Activated T-cell treated with anti-CD3 and anti-CD28 coated beads, Interleukin-2, amount 50 U/mL, for 4 hours (primary cell): ENCODE results near the gene CRTAC1. TPM values are rescaled to one million over a fixed set of nuclear protein-coding genes. Genes with fewer than 3 reads are reported as not detected.
A peak's percentile ranks its signal among the peaks of the same experiment; 100 is the strongest.

Source experiments
- ATAC-seq, 2 donors: fragments of 200-7000 bp; cut with Tn5 transposase; one replicate each; pipeline ENCODE4 v1.10.0; 2021
- DNase-seq: peaks from one replicate; pipeline ENCODE4 v3.0.0-alpha.2; 2020
- H3K27me3 Mint-ChIP-seq: one replicate; pipeline ENCODE4 v1.8.0; 2021; ENCODE audit warnings: low read depth, mixed read lengths
- H3K36me3 Mint-ChIP-seq: one replicate; pipeline ENCODE4 v1.8.0; 2022; ENCODE audit warnings: mixed read lengths; ENCODE audit not compliant: insufficient read depth
- H3K4me1 Mint-ChIP-seq: one replicate; pipeline ENCODE4 v1.8.0; 2021; ENCODE audit warnings: low read depth, mixed read lengths
- H3K4me3 Mint-ChIP-seq: one replicate; pipeline ENCODE4 v1.8.0; 2021; ENCODE audit warnings: mild to moderate bottlenecking, moderate library complexity, mixed read lengths
- H3K9me3 Mint-ChIP-seq: one replicate; pipeline ENCODE4 v1.8.0; 2021; ENCODE audit warnings: mixed read lengths
- total RNA-seq, 3 donors: library from RNA; stranded (reverse); gene quantifications; one replicate each; pipeline ENCODE4 v1.2.1, GENCODE V29; 2021

The CRTAC1 gene
- total RNA-seq, 3 donors from 2014 or later: not detected

GRCh38 chr10:98041352-98042043 is 11.1 kb upstream of the CRTAC1 start:
- no peaks in the 10 kb centered on the region for H3K36me3 Mint-ChIP-seq
- H3K27me3 Mint-ChIP-seq: peaks cover 63% of the 10 kb centered on the region
- H3K4me1 Mint-ChIP-seq: peaks cover 1% of the 10 kb centered on the region
- H3K4me3 Mint-ChIP-seq: no peak overlapping the region
- H3K9me3 Mint-ChIP-seq: no peaks in the 10 kb centered on the region
- DNase-seq (peak; percentile 15), ATAC-seq (no peak)

GRCh38 chr10:98039690-98040381 is 9.4 kb upstream of the CRTAC1 start:
- DNase-seq (no peak), ATAC-seq (no peak)
- Mint-ChIP-seq H3K9me3 (no peaks in the 10 kb centered on the region), H3K4me3 (no peak overlapping the region), H3K36me3 (no peaks in the 10 kb centered on the region), H3K4me1 (no peaks in the 10 kb centered on the region), H3K27me3 (peaks cover 74% of the 10 kb centered on the region)

GRCh38 chr10:98038288-98038687 is 7.9 kb upstream of the CRTAC1 start:
- no peak for ATAC-seq
- DNase-seq: no peak
- peaks cover 74% of the 10 kb centered on the region for H3K27me3 Mint-ChIP-seq
- H3K4me3 Mint-ChIP-seq: no peak overlapping the region
- no peaks in the 10 kb centered on the region for H3K36me3 Mint-ChIP-seq
- no peaks in the 10 kb centered on the region for H3K9me3 Mint-ChIP-seq
- no peaks in the 10 kb centered on the region for H3K4me1 Mint-ChIP-seq

GRCh38 chr10:98035599-98035998 is 5.2 kb upstream of the CRTAC1 start:
- H3K27me3 Mint-ChIP-seq: peaks cover 73% of the 10 kb centered on the region
- no peak for DNase-seq
- H3K4me1 Mint-ChIP-seq: no peaks in the 10 kb centered on the region
- H3K36me3 Mint-ChIP-seq: no peaks in the 10 kb centered on the region
- no peak overlapping the region for H3K4me3 Mint-ChIP-seq
- no peaks in the 10 kb centered on the region for H3K9me3 Mint-ChIP-seq
- no peak for ATAC-seq

- Mint-ChIP-seq H3K4me1 (peaks cover 4% of the 10 kb centered on the region), H3K9me3 (no peaks in the 10 kb centered on the region), H3K27me3 (peaks cover 75% of the 10 kb centered on the region), H3K4me3 (no peak overlapping the region), H3K36me3 (no peaks in the 10 kb centered on the region)
- ATAC-seq (no peak), DNase-seq (no peak)
Measured at GRCh38 chr10:98033515-98033914, 3.1 kb upstream of the CRTAC1 start.

- ATAC-seq (no peak), DNase-seq (no peak)
- peaks cover 6% of the 10 kb centered on the region for H3K4me1 Mint-ChIP-seq
- peaks cover 73% of the 10 kb centered on the region for H3K27me3 Mint-ChIP-seq
- no peak overlapping the region for H3K4me3 Mint-ChIP-seq
- no peaks in the 10 kb centered on the region for H3K36me3 Mint-ChIP-seq
- no peaks in the 10 kb centered on the region for H3K9me3 Mint-ChIP-seq
Measured at GRCh38 chr10:98031440-98031839, 1.0 kb upstream of the CRTAC1 start.

GRCh38 chr10:98030991-98031431 is 590 bp upstream of the CRTAC1 start:
- Mint-ChIP-seq H3K36me3 (no peaks in the 10 kb centered on the region), H3K4me3 (no peak overlapping the region), H3K27me3 (peaks cover 72% of the 10 kb centered on the region), H3K4me1 (peaks cover 6% of the 10 kb centered on the region), H3K9me3 (no peaks in the 10 kb centered on the region)
- DNase-seq: no peak
- ATAC-seq: peak in 1 of 2 donors; percentile 8

DNA sequence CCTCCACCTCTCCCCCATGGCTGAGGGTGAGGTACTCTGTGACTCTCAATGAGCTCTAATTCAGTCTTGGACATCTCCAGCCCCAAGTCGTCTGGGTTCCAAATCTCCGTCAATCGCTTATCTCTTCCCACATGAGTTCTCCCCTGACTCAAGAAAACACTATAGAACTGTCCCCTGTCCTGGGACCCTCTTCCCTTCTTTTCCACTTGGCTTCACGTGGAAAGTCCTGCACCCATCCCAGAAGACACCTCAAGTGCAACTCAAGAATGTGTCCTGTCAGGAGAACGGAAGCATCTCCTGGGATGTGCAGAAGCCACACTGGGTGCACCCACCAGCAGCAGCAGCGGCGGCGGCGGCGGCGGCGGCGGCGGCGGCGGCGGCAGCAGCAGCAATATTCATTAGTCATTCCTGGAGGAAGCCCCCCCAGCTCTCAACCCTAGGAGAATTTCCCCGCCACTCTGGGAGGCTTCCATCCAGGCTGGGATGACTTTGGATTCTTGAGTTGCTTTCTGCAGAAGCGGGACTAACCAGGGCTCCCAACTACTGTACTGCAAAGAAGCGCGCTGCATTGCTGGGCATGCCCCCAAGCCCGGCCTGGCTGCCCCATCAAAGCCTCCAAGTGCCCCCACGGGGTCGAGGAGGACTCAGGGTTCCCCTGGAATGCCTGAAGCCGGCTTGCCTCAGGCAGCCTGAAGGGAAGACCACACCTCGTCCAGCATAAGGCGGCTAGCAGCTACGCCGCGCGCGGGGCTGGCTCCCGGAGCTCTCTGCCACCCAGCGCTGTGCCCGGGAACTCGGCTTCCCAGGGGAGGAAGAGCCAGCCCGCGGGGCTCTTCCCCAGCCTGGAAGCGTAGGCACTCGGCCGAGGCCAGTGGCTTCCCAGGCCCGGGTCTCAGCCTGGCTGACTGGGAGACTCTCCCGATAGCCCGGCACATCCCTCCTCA is 1.0 kb downstream of the CRTAC1 start:
- no peak for DNase-seq
- Mint-ChIP-seq H3K9me3 (no peaks in the 10 kb centered on the region), H3K4me3 (no peak overlapping the region), H3K36me3 (no peaks in the 10 kb centered on the region), H3K4me1 (peaks cover 6% of the 10 kb centered on the region), H3K27me3 (peaks cover 62% of the 10 kb centered on the region)
- ATAC-seq: no peak

DNA sequence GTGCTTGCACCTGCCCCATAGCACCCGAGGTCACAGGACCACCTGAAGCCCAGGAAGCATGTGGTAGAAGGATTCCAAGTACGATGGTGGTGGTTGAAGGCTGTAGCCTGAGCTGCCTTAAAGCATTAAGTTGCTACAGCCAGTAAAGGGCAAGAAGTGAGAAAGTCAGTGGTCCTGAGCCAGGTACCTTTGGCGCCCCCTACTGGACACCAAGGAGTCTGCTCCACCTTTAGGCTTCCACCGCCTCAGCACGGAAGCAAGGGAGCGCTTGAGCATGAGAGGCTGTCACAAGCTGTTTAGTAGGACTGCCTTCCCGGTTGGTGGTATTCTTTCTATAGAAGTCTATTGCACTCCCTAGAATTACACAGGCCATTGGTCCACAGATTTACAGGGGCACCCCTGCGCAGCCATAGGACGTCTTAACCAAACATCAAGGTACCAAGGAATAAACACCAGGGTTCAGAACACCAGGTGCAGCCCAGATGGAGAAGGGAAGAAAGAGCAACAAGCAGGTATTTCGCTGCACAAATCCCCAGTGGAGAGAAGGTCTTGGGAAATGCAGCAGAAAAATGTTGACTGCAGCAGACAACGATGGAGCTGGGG is 2.2 kb downstream of the CRTAC1 start:
- peak; percentile 40 for DNase-seq
- Mint-ChIP-seq H3K9me3 (no peaks in the 10 kb centered on the region), H3K27me3 (peaks cover 58% of the 10 kb centered on the region), H3K36me3 (no peaks in the 10 kb centered on the region), H3K4me3 (no peak overlapping the region), H3K4me1 (peaks cover 6% of the 10 kb centered on the region)
- ATAC-seq: peak; percentile 52 to 59

DNA sequence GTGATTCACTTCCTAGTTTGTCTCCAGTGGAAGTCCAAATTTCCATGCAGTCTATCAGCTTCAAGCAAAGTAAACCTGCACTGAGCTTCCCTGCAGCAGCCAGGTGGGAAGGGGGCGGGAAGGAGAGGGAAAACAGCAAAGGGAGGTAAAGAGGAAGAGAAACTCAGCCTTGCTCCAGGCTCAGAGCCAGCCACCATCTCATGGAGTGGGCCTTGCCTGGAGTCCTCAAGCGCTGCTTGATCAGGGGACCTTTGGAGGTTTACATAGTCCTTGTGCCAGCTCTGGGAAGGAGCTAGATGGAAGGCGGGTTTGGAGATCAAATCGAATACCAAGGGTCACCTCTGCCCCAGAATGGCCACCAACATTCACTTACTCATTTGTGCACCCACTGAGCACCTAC is 7.4 kb downstream of the CRTAC1 start:
- no peak for ATAC-seq
- no peaks in the 10 kb centered on the region for H3K9me3 Mint-ChIP-seq
- no peaks in the 10 kb centered on the region for H3K4me1 Mint-ChIP-seq
- DNase-seq: no peak
- no peaks in the 10 kb centered on the region for H3K36me3 Mint-ChIP-seq
- peaks cover 32% of the 10 kb centered on the region for H3K27me3 Mint-ChIP-seq
- H3K4me3 Mint-ChIP-seq: no peak overlapping the region

DNA sequence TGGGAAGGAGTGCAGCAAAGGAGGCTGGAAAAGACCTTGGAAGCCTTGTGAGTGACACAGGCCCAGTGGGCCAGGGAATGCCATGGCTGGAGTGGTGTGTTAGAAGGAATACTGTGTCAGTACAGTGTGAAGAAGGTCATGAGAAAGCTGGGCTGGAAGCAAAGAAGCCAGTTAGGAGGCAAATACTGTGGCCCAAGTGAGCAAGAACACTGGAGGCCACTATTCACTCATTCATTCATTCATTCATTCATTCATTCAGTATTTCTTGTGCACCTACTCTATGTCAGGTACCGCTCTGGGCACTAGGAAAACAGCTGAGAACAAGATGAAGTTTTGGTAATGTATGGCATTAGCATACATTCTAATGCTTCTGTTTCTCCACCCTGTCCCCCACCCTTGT is 9.6 kb downstream of the CRTAC1 start:
- Mint-ChIP-seq H3K4me1 (no peaks in the 10 kb centered on the region), H3K9me3 (no peaks in the 10 kb centered on the region), H3K27me3 (peaks cover 25% of the 10 kb centered on the region), H3K4me3 (no peak overlapping the region), H3K36me3 (no peaks in the 10 kb centered on the region)
- ATAC-seq (no peak), DNase-seq (no peak)

- DNase-seq: no peak
Measured at GRCh38 chr10:98020254-98020653, 10.2 kb downstream of the CRTAC1 start.

DNA sequence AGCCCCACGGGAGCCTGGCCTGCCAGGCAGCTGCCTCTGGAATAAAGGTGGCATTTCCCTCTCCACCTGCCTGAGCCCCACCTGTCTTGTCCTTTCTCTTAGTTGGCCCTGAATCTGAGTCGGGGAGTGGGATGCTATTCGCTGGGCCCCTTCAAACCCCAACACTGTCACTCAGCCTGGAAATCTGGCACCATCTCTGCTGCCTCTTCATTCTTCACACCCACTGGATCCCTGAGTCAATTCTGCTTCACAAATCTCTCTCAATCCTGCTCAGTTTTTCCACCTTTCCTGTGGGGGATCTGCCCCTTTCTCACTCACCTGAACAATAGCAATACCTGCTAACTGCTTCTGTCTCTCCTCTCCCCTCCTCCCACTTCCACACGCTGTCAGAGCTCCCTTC is 10.6 kb downstream of the CRTAC1 start:
- ATAC-seq (peak in 1 of 2 donors; percentile 10), DNase-seq (no peak)
- Mint-ChIP-seq H3K27me3 (peaks cover 22% of the 10 kb centered on the region), H3K36me3 (no peaks in the 10 kb centered on the region), H3K4me1 (no peaks in the 10 kb centered on the region), H3K4me3 (no peak overlapping the region), H3K9me3 (no peaks in the 10 kb centered on the region)

More at GRCh38 chr10:98020254-98020653, 10.2 kb downstream of the CRTAC1 start:
- Mint-ChIP-seq H3K36me3 (no peaks in the 10 kb centered on the region), H3K4me3 (no peak overlapping the region), H3K9me3 (no peaks in the 10 kb centered on the region), H3K27me3 (peaks cover 25% of the 10 kb centered on the region), H3K4me1 (no peaks in the 10 kb centered on the region)
- ATAC-seq: no peak
